Measurements from ENCODE around the gene GDF11.
"Not testable (repeated sequence)": the region's sequence is repeated elsewhere in the genome, so short reads cannot be mapped to it uniquely, and the experiment has no call there.

Gene GDF11

DNA sequence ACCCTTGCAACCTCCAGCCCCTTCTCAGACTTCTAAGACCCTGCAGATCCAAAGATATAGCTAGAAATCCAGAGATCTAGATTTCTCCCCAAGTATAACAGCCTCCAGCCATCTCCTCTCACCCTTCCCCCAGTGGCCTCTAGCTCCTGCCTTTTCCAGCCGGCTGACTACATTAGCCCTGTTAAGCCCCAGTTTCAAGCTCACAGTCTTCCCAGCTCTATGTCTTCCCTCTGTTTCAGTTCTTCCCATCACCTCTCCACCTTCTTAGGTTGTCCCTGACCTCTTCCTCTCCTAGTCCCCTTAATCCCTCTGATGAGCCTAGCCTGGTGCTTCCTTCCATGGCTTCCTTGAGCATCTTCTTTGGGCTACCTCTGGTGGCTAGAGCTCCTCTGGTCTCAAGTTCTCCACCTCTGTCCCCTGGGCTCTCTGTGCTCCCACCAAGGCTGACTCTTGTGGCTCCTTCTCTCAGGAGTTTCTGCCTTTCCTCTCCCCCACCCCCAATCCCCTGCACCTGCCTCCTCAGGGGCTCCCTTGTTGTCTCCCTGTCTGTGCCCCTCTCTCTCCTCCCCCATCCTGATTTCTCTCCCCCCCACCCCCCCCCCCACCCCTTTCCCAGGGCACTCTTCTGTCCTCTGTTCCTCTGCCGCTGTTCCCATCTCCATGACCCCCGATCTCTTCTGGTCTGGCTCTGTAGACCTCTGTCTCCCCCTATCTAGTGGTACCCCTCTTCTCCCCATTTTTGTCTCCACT lies 816 bp upstream of the GDF11 start:
- DNase-seq (ENCODE audit: low read depth), result no peak

DNA sequence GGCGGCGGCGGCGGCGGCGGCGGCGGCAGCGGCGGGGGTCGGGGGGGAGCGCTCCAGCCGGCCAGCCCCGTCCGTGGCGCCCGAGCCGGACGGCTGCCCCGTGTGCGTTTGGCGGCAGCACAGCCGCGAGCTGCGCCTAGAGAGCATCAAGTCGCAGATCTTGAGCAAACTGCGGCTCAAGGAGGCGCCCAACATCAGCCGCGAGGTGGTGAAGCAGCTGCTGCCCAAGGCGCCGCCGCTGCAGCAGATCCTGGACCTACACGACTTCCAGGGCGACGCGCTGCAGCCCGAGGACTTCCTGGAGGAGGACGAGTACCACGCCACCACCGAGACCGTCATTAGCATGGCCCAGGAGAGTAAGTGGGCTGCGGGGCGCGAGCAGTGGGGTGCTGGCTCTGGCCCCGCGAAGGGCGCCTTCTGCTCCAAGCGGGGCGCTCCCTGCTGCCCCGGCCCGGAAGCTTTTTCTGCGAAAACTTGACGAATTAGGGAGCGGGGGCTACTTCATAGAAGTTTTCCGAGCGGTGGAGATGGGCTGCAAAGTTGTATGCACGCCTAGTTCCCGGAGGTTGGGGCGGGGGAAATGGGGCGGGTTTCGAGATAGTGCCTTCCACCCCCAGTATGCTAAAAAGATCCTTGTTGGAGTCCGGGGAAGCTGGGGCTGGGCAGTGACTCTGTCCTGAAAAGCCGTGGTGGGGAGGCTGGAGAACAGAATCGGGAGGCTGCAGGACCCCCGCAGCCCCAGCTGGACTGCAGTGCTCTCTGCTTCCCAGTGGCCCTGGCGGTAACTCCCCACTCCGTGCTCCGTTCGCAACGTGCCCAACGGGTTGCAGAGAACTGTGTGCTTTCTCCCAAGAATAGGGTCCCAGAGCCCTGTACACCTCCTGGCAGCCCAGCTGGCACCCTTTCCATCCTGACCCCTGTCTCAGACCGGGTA lies 751 bp downstream of the GDF11 start:
- DNase-seq (ENCODE audit: low read depth), result peak; percentile 43

DNA sequence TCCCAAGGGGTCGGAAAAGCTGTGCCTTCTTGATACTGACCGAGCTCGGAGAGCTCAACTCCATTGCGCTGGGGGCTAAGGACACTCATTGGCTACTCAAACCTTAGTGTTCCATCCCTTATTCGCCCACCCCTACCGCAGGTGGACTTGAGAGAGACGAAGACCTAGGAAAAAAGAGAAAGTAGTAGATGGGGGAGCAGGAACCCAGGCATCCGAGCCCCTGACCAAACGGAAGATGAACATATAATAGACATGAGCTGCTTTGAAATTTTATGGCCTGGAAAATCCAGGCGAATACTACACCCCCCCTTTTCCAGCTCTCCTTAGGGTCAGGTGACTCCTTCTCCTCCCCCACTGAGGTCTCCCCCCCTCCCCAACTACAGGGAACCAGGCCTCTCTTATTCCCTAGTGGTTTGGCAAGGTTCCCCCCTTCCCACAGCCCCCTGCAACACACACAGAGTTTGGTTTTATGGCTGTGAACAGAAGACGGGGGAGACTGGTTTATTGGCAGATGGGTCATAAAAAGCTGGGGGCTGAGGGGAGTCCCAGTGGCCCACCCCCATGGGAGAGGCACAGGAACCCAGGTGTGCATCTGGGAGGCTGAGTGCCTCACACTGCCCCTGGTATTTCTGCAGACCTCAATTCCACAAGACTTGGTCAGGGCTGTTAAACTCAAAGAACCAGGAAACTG lies 1.6 kb downstream of the GDF11 start:
- DNase-seq (ENCODE audit: low read depth), result no peak

DNA sequence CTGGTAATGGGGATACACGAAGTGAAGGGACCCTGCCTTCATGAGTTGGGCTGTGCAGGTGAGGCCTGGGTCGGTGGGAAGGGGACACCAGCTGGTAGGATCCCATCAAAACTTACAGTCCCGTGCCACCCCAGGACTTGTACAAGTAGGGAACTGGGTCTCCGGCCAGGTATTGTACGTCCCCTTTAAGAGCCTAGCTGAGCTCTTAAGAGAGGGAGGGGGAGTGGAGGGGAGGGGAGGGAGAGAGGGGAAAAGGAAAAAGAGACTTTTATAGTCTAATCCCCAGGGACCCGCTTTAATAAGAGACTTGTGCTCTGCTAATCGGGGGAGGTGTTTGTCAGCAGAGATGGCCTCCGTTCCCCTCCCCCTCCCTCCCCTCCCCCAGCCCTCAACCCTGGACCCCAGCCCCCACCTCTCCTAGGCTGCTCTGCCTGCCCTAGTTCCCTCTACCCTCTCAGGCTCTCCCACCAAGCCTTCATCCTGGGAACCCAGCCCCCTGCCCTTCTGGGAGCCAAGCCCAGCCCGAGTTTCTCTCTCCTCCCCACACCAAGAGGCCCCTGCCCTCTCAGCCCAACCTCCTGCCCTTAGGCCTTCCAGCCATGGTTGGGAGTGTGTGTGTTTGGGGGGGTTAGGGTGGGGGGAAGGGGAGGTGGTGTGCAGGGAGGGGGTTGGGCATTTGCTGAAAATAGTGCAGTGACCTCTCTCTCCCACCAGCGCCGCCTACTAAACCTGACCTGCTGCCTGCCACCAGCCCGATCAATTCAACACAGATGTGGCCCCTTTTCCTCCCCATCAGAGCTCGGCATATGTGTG lies 2.6 kb downstream of the GDF11 start:
- DNase-seq (ENCODE audit: low read depth), result no peak

DNA sequence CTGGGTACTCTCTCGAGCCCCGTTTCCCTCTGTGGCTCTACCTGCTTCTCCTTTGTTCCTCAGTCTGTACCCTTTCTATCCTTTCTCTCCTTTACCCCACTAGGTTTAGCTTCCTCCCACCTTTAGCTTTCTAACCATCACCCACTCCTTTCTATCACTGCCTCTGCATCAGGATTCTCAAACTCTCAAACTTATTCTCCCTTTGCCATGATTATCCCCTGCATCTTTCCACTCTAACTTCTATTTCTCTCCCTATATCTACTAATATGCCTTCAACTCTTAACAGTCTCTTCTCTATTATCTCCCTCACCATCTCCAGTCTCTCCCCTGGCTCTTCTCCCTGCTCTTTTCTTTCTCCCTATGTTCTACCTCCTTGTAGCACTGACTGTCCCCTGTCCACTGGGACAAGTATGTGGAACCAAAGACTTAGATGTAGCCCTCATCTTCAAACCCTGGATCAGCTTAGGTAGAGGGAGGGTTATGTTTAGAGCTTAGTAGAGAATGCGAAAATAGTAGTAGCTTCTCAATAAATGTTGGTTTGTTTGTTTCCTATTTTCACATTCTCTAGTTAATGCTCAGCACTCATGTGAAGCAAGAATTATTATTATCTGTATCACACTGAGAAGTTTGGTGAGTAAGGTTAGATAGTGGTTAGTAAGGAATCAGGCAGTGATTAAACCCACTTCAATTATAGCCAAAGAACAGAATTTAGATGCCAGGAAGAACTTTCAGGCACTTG lies 3.4 kb downstream of the GDF11 start:
- no peak for DNase-seq (ENCODE audit: low read depth)

DNA sequence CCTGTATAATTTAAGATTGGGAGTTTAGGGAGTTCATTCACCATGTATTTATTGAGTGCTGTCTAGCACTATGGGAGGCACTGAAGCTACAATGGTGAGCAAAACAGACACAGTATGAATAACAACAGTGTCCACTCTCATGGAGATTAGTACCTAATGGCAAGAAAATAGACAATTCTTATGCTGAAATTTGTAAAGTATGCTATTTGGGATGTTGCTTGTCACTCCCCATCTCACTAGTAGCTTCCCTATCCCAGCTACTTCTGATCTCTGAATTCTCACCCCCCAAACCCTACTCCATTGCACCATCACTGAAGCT lies 4.0 kb downstream of the GDF11 start:
- DNase-seq (ENCODE audit: low read depth), result no peak

DNA sequence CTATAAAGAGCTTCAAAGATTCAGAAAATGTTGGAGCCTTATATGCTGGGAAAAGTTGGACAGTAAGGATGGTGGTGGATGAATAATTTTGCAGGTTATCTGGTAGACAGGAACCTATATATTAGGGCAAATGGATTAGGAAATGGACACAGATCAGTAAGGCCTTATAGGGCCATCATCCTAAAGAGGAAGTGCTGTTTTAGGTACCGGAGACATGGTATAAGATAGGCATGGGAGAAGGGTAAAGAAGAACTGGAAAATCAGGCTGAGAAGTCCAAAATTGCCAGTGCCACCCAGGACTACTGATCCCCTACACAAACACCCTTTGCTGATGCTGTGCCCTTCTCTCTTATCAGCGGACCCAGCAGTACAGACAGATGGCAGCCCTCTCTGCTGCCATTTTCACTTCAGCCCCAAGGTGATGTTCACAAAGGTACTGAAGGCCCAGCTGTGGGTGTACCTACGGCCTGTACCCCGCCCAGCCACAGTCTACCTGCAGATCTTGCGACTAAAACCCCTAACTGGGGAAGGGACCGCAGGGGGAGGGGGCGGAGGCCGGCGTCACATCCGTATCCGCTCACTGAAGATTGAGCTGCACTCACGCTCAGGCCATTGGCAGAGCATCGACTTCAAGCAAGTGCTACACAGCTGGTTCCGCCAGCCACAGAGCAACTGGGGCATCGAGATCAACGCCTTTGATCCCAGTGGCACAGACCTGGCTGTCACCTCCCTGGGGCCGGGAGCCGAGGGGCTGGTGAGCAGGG lies 5.5 kb downstream of the GDF11 start:
- no peak for DNase-seq (ENCODE audit: low read depth)

DNA sequence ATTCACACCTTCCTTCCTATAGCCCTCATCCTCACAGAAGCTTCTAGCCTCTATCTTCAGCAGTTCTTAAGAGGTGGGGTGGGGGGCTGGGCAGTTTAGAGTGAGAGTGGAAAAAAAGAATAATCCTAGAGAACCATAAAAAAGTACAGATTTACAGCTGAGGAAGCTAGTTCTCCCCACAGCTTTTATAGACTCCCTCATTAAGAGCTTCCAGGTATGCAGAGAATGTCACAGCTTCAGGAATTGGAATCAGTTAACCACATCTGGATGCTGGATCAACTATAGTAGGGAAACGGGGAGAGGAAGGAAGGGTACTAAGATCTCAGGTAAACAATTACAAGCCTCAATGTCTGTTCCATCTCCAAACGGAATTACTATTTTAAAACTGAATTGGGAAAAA lies 12.3 kb downstream of the GDF11 start:
- no peak for DNase-seq (ENCODE audit: low read depth)

DNA sequence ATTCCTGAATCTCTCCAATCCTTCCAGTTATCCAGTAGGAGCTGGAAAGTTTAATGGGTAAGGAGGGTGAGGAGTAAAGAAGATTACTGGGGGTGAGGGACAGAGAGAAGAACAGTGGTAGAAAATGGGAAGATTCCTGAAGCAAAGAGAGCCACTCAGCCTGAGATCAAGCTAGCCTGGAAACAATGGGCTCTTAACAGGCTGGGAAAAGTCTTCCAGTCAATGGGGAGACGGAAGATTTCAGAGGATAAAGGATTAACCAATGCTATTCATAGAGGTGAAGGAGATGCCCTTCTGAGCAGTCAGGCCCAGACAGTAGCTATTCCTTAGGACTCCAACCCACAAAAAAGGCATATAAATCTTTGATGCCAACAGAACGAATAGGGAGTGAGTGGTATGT lies 14.8 kb downstream of the GDF11 start:
- DNase-seq (ENCODE audit: low read depth), result no peak

DNA sequence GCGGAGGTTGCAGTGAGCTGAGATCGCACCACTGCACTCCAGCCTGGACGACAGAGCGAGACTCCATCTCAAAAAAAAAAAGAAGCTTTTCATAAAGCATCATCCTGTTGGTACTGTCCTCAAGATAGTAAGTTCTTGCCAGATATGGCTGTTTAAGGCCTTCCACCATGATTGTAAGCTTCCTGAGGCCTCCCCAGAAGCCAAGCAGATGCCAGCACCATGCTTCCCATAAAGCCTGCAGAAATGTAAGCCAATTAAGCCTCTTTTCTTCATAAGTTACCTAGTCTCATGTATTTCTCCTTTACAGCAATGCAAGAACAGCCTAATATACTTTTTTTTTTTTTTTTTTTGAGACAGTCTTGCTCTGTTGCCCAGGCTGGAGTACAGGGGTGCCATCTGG lies 15.7 kb downstream of the GDF11 start:
- not testable (repeated sequence) for DNase-seq (ENCODE audit: low read depth)

DNA sequence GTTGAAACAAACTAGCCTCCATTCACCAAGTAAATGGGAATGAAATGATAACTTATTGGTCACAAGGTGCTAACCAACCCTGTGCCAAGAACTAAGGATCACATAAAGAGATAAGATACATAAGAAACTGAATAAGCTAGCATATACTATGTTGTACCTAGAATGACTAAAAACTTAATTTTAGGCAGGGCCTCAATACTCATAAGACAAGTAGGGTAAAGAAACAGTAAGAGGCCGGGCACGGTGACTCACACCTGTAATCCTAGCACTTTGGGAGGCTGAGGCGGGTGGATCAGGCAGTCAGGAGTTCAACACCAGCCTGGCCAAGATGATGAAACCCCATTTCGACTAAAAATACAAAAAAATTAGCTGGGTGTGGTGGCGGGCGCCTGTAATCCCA lies 17.7 kb downstream of the GDF11 start:
- DNase-seq (ENCODE audit: low read depth), result peak; percentile 54

DNA sequence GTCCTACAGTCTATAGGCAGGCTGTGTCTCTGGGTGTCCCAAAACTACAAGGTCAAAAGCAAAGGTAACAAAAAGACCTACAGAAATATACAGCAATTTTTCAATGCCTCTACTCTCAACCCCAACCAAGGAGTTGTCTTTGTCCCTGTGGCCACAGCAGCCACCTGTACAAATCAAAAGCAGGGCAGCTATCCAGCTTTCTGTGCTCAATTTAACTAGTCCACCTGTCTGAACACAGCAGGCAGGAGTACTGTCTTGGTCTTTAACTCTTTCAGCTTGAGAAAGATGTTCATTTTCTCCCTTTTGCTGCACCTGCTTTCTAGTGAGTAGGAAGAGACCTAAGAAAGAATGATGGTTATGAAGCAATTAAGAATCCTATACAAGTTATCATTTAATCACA lies 19.7 kb downstream of the GDF11 start:
- DNase-seq (ENCODE audit: low read depth), result no peak

DNA sequence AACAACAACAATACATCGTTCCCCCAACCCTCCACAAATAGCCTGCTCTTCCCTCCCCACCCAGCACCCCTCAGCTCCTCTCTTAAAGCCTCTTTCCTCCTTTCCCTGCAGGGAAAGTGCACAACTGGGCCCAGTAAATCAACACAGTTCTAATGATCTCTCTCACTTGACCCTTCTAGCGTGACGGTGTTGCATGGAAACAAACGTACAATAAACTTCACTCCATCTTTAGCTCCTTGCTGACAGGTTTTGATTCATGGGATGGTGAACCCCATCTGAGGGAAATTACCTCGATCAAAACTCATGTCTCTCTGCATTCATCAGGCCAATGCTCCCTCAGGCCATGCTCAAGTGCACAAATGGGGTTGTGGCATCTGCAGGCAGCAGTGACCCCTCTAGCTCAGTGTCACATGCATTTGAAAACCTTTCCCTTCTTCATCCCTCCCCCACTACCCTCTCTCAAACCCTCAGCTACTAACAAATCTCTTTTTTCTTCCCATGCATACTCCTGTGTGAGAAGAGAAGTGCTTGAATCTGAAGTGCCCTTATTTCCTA lies 22.9 kb downstream of the GDF11 start:
- no peak for DNase-seq (ENCODE audit: low read depth)

DNA sequence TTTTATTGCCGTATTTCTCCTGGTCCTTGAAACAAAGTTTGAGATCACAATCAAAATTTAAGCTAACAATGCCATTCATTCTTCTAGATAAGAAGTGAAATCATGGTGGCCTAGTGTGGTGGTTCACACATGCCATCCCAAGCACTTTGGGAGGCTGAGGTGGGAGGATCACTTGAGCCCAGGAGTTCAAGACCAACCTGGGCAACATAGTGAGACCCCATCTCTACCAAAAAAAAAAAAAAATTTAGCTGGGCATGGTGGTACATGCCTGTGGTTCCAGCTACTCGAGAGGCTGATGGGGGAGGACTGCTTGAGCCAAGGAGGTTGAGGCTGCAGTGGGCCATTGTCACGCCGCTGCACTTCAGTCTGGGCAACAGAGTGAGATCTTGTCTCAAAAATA lies 24.2 kb downstream of the GDF11 start:
- no peak for DNase-seq (ENCODE audit: low read depth)

DNA sequence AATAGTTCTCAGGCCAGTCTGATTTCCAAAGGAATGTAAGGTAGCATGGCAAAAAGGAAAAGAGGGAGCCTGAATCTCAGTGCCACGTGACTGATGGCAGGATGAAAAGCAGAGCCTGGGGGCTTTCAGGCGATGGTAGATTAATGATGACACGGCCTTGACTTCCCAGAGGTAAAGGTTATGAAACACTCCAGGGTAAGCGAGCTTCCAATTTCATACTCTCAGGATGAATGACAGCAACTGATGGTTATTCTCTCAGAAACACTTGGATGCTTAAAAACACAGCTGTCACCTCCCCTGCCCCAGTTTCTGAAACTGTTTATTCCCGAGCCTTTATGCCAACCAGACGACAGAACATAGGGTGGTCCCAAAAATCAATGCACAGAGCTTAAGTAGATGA lies 28.8 kb downstream of the GDF11 start:
- no peak for DNase-seq (ENCODE audit: low read depth)

DNA sequence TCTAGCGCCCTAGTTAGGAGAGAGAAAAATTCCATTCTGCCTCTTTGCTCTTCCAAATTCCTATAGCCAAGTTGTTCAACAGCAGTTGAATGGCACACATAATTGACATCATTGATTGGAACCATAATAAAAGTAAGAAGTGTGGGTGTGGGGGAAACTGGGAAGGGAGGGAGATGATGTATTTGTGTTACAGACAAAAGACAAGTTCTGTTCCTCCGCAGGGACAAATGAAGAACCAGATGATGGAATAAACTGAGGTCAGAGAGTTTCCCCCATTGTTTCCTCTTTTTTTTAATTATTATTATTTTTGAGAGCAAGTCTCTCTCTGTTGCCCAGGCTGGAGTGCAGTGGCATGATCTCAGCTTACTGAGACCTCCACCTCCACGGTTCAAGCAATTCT lies 34.9 kb downstream of the GDF11 start:
- DNase-seq (ENCODE audit: low read depth), result no peak

DNA sequence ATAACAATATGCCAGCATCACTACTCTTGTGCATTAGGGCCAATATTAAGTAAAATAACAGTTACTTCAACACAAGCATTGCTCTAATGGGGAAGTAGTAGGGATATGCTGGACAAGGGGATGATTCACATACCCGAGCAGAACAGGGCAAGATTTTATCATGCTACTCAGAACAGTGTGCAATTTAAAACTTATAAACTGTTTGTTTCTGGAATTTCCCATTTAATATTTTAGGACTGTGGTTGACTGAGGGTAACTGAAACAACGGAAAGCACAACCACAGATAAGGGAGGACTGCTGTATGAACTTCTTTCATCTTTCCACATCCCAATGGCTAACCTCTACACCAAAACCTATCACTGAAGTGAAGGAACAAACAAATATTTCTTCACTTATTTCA lies 37.8 kb downstream of the GDF11 start:
- no peak for DNase-seq (ENCODE audit: low read depth)

DNA sequence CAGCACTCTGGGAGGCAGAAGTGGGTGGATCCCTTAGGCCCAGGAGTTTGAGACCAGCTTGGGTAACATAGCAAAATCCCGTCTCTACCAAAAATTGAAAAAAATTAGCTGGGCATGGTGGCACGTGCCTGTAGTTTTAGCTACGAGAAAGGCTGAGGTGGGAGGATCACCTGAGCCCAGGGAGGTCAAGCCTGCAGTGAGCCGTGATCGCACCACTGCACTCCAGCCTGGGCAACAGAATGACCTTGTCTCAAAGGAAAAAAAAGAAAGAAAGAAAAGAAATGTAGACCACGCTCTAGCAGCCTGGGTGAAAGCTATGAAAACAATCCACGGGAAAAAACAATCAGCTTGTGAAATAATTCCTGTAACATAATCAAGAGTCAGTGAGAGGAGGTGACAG lies 45.6 kb downstream of the GDF11 start:
- DNase-seq (ENCODE audit: low read depth), result no peak

DNA sequence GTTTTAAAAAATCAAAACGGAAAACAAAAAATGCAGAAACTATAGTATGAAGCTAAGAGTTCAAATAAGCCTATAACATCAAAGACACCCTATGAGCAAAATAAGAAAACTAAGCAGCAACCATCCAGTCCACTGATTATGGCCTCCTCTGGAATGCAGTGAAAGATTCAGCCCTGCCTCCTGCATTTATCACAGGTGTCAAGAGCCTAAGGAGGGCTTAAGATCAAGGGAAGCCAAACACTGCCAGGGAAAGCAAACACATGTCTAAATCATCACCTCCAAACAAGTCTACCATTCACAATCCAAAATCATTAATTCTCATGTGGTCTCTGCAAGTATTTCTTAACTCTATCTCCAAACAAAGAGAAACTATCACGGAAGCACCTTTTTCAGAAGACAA lies 46.2 kb downstream of the GDF11 start:
- no peak for DNase-seq (ENCODE audit: low read depth)

DNA sequence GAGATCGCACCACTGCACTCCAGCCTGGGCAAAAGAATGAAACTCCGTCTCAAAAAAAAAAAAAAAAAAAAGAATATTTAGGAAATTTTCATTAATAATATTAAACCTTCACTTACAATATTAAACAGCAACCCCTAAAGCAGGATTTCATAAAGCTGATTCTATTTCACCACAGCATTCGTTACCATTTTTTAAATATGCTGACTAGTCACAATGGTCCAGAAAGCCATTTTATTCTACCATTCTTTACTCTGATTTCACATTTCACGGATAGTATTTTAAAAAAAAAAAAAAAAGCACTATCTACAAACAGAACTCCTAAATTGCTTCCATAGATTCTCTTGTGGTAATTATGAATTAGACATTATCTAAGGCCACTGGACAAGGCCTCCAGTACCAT lies 47.0 kb downstream of the GDF11 start:
- no peak for DNase-seq (ENCODE audit: low read depth)

Measured in activated T-cell treated with anti-CD3 and anti-CD28 coated beads for 48 hours (primary cell).